GM21723 (cell line): Measurements from ENCODE around the gene S100A14.

Experiments used
- ATAC-seq: cut with Tn5 transposase; IDR thresholded peaks from one replicate; pipeline ENCODE4 v1.9.1; 2021; ENCODE audit warnings: mild to moderate bottlenecking, moderate library complexity; ENCODE audit not compliant: unreplicated experiment

The S100A14 gene

GRCh38 chr1:153566414-153567371 is 49.4 kb downstream of the S100A14 start:
- ATAC-seq: no peak

- no peak for ATAC-seq
Observed at GRCh38 chr1:153565529-153566374, 50.4 kb downstream of the S100A14 start, which contains the start of gene S100A2. TSS of gene S100A2 (minus strand) at chr1:153565844. CDS start at chr1:153563877, 1,967 bp downstream.
